Measurements from ENCODE around the gene DDX42.

Gene DDX42, protein sequence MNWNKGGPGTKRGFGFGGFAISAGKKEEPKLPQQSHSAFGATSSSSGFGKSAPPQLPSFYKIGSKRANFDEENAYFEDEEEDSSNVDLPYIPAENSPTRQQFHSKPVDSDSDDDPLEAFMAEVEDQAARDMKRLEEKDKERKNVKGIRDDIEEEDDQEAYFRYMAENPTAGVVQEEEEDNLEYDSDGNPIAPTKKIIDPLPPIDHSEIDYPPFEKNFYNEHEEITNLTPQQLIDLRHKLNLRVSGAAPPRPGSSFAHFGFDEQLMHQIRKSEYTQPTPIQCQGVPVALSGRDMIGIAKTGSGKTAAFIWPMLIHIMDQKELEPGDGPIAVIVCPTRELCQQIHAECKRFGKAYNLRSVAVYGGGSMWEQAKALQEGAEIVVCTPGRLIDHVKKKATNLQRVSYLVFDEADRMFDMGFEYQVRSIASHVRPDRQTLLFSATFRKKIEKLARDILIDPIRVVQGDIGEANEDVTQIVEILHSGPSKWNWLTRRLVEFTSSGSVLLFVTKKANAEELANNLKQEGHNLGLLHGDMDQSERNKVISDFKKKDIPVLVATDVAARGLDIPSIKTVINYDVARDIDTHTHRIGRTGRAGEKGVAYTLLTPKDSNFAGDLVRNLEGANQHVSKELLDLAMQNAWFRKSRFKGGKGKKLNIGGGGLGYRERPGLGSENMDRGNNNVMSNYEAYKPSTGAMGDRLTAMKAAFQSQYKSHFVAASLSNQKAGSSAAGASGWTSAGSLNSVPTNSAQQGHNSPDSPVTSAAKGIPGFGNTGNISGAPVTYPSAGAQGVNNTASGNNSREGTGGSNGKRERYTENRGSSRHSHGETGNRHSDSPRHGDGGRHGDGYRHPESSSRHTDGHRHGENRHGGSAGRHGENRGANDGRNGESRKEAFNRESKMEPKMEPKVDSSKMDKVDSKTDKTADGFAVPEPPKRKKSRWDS

DNA sequence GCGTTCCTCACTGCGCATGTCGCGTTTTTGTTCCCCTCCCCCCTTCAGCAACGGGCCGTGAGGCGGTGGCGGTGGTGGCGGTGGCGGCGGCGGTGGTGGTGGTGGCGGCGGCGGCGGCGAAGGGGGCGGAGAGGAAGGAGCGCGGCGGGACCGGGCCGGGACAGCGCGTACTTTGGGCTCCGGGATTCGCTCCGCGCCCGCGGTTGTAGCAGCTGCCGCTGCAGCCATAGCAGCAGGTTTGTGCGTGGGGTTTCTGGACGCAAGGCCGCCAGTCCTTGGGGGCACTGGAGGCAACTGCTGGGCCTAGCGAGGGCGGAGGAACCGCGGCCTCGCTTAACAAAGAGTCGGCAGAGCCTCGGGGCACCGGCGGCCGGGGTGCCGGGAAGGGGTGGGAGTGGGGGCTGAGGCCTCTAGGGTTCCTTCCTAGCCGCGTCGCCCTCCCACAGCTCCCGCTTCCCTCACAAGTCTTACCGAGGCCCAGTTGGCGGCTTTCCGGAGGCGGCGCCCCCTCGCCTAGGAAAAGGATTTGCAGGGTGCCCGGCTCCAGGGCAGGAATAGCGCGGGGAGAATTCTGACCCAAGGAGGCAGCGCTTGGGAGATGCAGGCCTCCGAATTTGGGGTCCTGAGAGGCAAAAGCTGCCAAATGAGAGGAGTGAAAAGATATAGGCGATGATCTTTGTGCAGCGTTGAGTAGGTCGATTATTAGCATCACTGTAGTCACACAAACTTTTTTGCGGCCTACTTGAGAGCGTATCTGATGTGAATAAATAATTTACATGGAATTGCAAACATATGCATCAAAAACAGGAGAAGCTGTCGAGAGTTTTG lies at the start of gene DDX42:
Gene DDX42, plus strand, starts transcription at position 30 of the 828 bp plus-strand sequence. CDS start 12,880 bp downstream, outside the sequence.
- Histone ChIP-seq H3K27ac (peak within 1 kb of the TSS; percentile 93 to 97), H3K27me3 (no peaks in the 10 kb centered on the region), H3K9me3 (no peaks in the 10 kb centered on the region), H3K36me3 (peaks cover 0 to 23% (median 13%) of the 10 kb centered on the region in 3 donors), H3K4me1 (peaks cover 0 to 65% (median 33%) of the 10 kb centered on the region in 4 donors), H3K4me3 (peak within 1 kb of the TSS; percentile 95 to 96)
- peak; percentile 84 to 94 for DNase-seq
- intact Hi-C loops (cut with DNase I; ENCODE audit: low total_unique reads), result loop anchor here (5.0 kb wide), 1 partner anchor 63 kb away; no protein-coding TSS in a partner anchor
- TF ChIP-seq, protein P1, sequence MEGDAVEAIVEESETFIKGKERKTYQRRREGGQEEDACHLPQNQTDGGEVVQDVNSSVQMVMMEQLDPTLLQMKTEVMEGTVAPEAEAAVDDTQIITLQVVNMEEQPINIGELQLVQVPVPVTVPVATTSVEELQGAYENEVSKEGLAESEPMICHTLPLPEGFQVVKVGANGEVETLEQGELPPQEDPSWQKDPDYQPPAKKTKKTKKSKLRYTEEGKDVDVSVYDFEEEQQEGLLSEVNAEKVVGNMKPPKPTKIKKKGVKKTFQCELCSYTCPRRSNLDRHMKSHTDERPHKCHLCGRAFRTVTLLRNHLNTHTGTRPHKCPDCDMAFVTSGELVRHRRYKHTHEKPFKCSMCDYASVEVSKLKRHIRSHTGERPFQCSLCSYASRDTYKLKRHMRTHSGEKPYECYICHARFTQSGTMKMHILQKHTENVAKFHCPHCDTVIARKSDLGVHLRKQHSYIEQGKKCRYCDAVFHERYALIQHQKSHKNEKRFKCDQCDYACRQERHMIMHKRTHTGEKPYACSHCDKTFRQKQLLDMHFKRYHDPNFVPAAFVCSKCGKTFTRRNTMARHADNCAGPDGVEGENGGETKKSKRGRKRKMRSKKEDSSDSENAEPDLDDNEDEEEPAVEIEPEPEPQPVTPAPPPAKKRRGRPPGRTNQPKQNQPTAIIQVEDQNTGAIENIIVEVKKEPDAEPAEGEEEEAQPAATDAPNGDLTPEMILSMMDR (IDR thresholded peaks at IDR 0.05), result no peak

DNA sequence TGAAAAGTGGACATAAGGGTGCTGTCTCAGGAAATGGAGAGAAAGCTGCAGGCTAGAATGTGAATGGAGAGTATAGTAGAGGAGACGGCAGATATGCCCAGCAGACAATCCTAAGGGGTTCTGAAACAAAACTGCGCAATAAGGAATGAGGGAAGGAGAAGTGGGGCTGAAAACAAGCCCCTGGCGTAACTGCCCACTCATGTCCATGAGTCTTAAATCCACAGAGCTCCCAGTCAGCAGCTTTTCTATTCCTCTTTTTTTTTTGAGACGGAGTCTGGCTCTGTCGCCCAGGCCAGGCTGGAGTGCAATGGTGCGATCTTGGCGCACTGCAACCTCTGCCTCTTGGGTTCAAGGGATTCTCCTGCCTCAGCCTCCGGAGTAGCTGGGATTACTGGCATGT lies 38.3 kb upstream of the DDX42 start:
- TF ChIP-seq, protein P1 (IDR thresholded peaks at IDR 0.05), result no peak
- no peak for DNase-seq
- no peaks in the 10 kb centered on the region for H3K36me3 ChIP-seq
- no peaks in the 10 kb centered on the region for H3K9me3 ChIP-seq
- H3K4me1 ChIP-seq, result peaks cover 0 to 10% (median 6%) of the 10 kb centered on the region in 4 donors
- intact Hi-C loops (cut with DNase I; ENCODE audit: low total_unique reads), result no loop called here
- H3K27ac ChIP-seq, result no peak overlapping the region
- no peaks in the 10 kb centered on the region for H3K27me3 ChIP-seq
- H3K4me3 ChIP-seq, result no peak overlapping the region

GRCh38 chr17:63740464-63741142 lies 33.4 kb upstream of the DDX42 start:
- no peak for DNase-seq
- TF ChIP-seq, protein P1 (IDR thresholded peaks at IDR 0.05), result no peak
- Histone ChIP-seq H3K27me3 (no peaks in the 10 kb centered on the region), H3K9me3 (no peaks in the 10 kb centered on the region), H3K27ac (peak overlapping the region; percentile 90), H3K4me3 (peak overlapping the region; percentile 73 to 88), H3K4me1 (peaks cover 0 to 18% (median 8%) of the 10 kb centered on the region in 4 donors), H3K36me3 (peaks cover 2 to 10% (median 2%) of the 10 kb centered on the region in 3 donors)
- intact Hi-C loops (cut with DNase I; ENCODE audit: low total_unique reads), result no loop called here

DNA sequence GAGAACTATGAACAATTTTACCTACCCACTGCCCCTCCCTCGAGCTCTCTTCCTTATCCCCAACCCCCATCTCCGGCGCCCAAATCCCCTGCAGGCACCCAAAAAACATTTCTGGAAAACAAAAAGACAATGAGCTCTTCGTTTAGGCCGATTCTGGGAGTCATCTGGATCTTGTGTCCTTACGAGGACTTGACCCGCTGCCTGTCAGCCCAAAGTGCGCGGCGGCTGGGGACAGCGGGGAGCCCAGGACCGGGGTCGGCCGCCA lies 32.9 kb upstream of the DDX42 start:
- Histone ChIP-seq H3K27me3 (no peaks in the 10 kb centered on the region), H3K36me3 (peaks cover 7 to 14% (median 7%) of the 10 kb centered on the region in 3 donors), H3K9me3 (no peaks in the 10 kb centered on the region), H3K27ac (peak overlapping the region; percentile 90), H3K4me3 (peak overlapping the region; percentile 73 to 88), H3K4me1 (peaks cover 0 to 18% (median 8%) of the 10 kb centered on the region in 4 donors)
- DNase-seq, result no peak
- intact Hi-C loops (cut with DNase I; ENCODE audit: low total_unique reads), result no loop called here
- TF ChIP-seq, protein P1 (IDR thresholded peaks at IDR 0.05), result no peak

Measured in tibial artery (tissue), 4 donors.